Measurements from ENCODE around the gene TOR1AIP1.

GRCh38 chr1:179867493-179868330, 14.4 kb upstream of the TOR1AIP1 start:
- TF ChIP-seq CTCF (IDR thresholded peaks at IDR 0.05) = peak in 5 of 6 experiments; percentile 39 to 56 (median 54)
- no peak for TF ChIP-seq POLR2A (IDR thresholded peaks at IDR 0.05)
- no peak for TF ChIP-seq EP300 (IDR thresholded peaks at IDR 0.05)
